T-helper 1 cell treated with Interleukin-12 subunit alpha and Interleukin-12 subunit beta and Interleukin-4 antibody, amounts not matched to agents 30 μg/mL and 1 μg/mL, for 36 hours (primary cell): ENCODE data around the gene PPM1F.
"Not testable (repeated sequence)": the region's sequence is repeated elsewhere in the genome, so short reads cannot be mapped to it uniquely, and the experiment has no call there.

Experiments
- H3K27ac Mint-ChIP-seq: one replicate; pipeline ENCODE4 v1.8.0; 2021; ENCODE audit warnings: mild to moderate bottlenecking, mixed read lengths
- H3K27me3 Mint-ChIP-seq: one replicate; pipeline ENCODE4 v1.8.0; 2021; ENCODE audit warnings: low read depth, mixed read lengths
- H3K36me3 Mint-ChIP-seq: one replicate; pipeline ENCODE4 v1.8.0; 2021; ENCODE audit warnings: low read depth, mixed read lengths
- H3K4me1 Mint-ChIP-seq: one replicate; pipeline ENCODE4 v1.8.0; 2021; ENCODE audit warnings: low read depth, mixed read lengths
- H3K4me3 Mint-ChIP-seq: one replicate; pipeline ENCODE4 v1.8.0; 2021; ENCODE audit warnings: mild to moderate bottlenecking, moderate library complexity, mixed read lengths
- H3K9me3 Mint-ChIP-seq: one replicate; pipeline ENCODE4 v1.8.0; 2021; ENCODE audit warnings: mixed read lengths

Gene PPM1F

GRCh38 chr22:21917181-21917958 lies 35.3 kb downstream of the PPM1F start:
- Mint-ChIP-seq H3K36me3 (no peaks in the 10 kb centered on the region), H3K4me1 (no peaks in the 10 kb centered on the region), H3K27me3 (no peaks in the 10 kb centered on the region), H3K9me3 (no peaks in the 10 kb centered on the region), H3K4me3 (no peak overlapping the region), H3K27ac (no peak overlapping the region)

GRCh38 chr22:21916309-21916918 lies 36.2 kb downstream of the PPM1F start:
- H3K4me3 Mint-ChIP-seq = no peak overlapping the region
- no peak overlapping the region for H3K27ac Mint-ChIP-seq
- no peaks in the 10 kb centered on the region for H3K36me3 Mint-ChIP-seq
- H3K4me1 Mint-ChIP-seq = no peaks in the 10 kb centered on the region
- H3K27me3 Mint-ChIP-seq = no peaks in the 10 kb centered on the region
- H3K9me3 Mint-ChIP-seq = no peaks in the 10 kb centered on the region

GRCh38 chr22:21915624-21916308 lies 36.9 kb downstream of the PPM1F start:
- Mint-ChIP-seq H3K4me1 (no peaks in the 10 kb centered on the region), H3K27ac (no peak overlapping the region), H3K27me3 (no peaks in the 10 kb centered on the region), H3K4me3 (no peak overlapping the region), H3K36me3 (no peaks in the 10 kb centered on the region), H3K9me3 (no peaks in the 10 kb centered on the region)

GRCh38 chr22:21914033-21914642 lies 38.5 kb downstream of the PPM1F start:
- H3K9me3 Mint-ChIP-seq, H3K4me1 Mint-ChIP-seq, H3K36me3 Mint-ChIP-seq, H3K27ac Mint-ChIP-seq, H3K4me3 Mint-ChIP-seq, H3K27me3 Mint-ChIP-seq: not testable (repeated sequence)

- H3K9me3 Mint-ChIP-seq, H3K36me3 Mint-ChIP-seq, H3K4me1 Mint-ChIP-seq, H3K27ac Mint-ChIP-seq, H3K4me3 Mint-ChIP-seq, H3K27me3 Mint-ChIP-seq: not testable (repeated sequence)
Measured at GRCh38 chr22:21910367-21910766, 42.3 kb downstream of the PPM1F start.

- H3K27ac Mint-ChIP-seq = no peak overlapping the region
- H3K27me3 Mint-ChIP-seq = peaks cover 6% of the 10 kb centered on the region
- H3K4me3 Mint-ChIP-seq = no peak overlapping the region
- no peaks in the 10 kb centered on the region for H3K36me3 Mint-ChIP-seq
- H3K4me1 Mint-ChIP-seq = no peaks in the 10 kb centered on the region
- no peaks in the 10 kb centered on the region for H3K9me3 Mint-ChIP-seq
Measured at GRCh38 chr22:21909871-21910270, 42.8 kb downstream of the PPM1F start.

- no peak overlapping the region for H3K27ac Mint-ChIP-seq
- H3K4me1 Mint-ChIP-seq = no peaks in the 10 kb centered on the region
- H3K4me3 Mint-ChIP-seq = no peak overlapping the region
- H3K9me3 Mint-ChIP-seq = no peaks in the 10 kb centered on the region
- H3K27me3 Mint-ChIP-seq = peaks cover 12% of the 10 kb centered on the region
- H3K36me3 Mint-ChIP-seq = no peaks in the 10 kb centered on the region
Measured at GRCh38 chr22:21907638-21908522, 44.8 kb downstream of the PPM1F start.

GRCh38 chr22:21905234-21905633 lies 47.4 kb downstream of the PPM1F start:
- H3K27me3 Mint-ChIP-seq = peaks cover 13% of the 10 kb centered on the region
- H3K36me3 Mint-ChIP-seq, H3K4me1 Mint-ChIP-seq, H3K27ac Mint-ChIP-seq, H3K4me3 Mint-ChIP-seq, H3K9me3 Mint-ChIP-seq: not testable (repeated sequence)

- peaks cover 9% of the 10 kb centered on the region for H3K27me3 Mint-ChIP-seq
- no peaks in the 10 kb centered on the region for H3K9me3 Mint-ChIP-seq
- H3K27ac Mint-ChIP-seq = no peak overlapping the region
- H3K4me1 Mint-ChIP-seq = no peaks in the 10 kb centered on the region
- no peak overlapping the region for H3K4me3 Mint-ChIP-seq
- no peaks in the 10 kb centered on the region for H3K36me3 Mint-ChIP-seq
Measured at GRCh38 chr22:21904250-21904789, 48.3 kb downstream of the PPM1F start.

GRCh38 chr22:21903283-21903682 lies 49.4 kb downstream of the PPM1F start:
- no peaks in the 10 kb centered on the region for H3K36me3 Mint-ChIP-seq
- H3K4me1 Mint-ChIP-seq = no peaks in the 10 kb centered on the region
- no peak overlapping the region for H3K4me3 Mint-ChIP-seq
- H3K27ac Mint-ChIP-seq = no peak overlapping the region
- no peaks in the 10 kb centered on the region for H3K9me3 Mint-ChIP-seq
- H3K27me3 Mint-ChIP-seq = peaks cover 9% of the 10 kb centered on the region

GRCh38 chr22:21902296-21903087 lies 50.2 kb downstream of the PPM1F start:
- no peak overlapping the region for H3K27ac Mint-ChIP-seq
- H3K4me1 Mint-ChIP-seq = no peaks in the 10 kb centered on the region
- H3K36me3 Mint-ChIP-seq = no peaks in the 10 kb centered on the region
- H3K4me3 Mint-ChIP-seq = no peak overlapping the region
- no peaks in the 10 kb centered on the region for H3K9me3 Mint-ChIP-seq
- H3K27me3 Mint-ChIP-seq = peaks cover 12% of the 10 kb centered on the region

GRCh38 chr22:21898354-21898896 lies 54.2 kb downstream of the PPM1F start:
- Mint-ChIP-seq H3K36me3 (no peaks in the 10 kb centered on the region), H3K27me3 (peaks cover 18% of the 10 kb centered on the region), H3K27ac (no peak overlapping the region), H3K4me1 (no peaks in the 10 kb centered on the region), H3K9me3 (no peaks in the 10 kb centered on the region), H3K4me3 (no peak overlapping the region)

GRCh38 chr22:21896951-21897513 lies 55.6 kb downstream of the PPM1F start:
- H3K27me3 Mint-ChIP-seq = peaks cover 18% of the 10 kb centered on the region

More at GRCh38 chr22:21896951-21897513, 55.6 kb downstream of the PPM1F start:
- Mint-ChIP-seq H3K4me3 (no peak overlapping the region), H3K4me1 (no peaks in the 10 kb centered on the region), H3K9me3 (no peaks in the 10 kb centered on the region), H3K36me3 (no peaks in the 10 kb centered on the region), H3K27ac (no peak overlapping the region)
